Measurements from ENCODE around the gene LCE2D.
A peak's percentile ranks its signal among the peaks of the same experiment; 100 is the strongest.

LCE2D gene

GRCh38 chr1:152640351-152640750 lies 22.8 kb upstream of the LCE2D start:
- TF ChIP-seq CTCF (IDR thresholded peaks at IDR 0.05; ENCODE audit: low read depth, low read length): no peak
- H3K4me3 ChIP-seq (ENCODE audit: low read depth, low read length): no peak overlapping the region

GRCh38 chr1:152643945-152644344 lies 19.2 kb upstream of the LCE2D start:
- no peak overlapping the region for H3K4me3 ChIP-seq (ENCODE audit: low read depth, low read length)
- no peak for TF ChIP-seq CTCF (IDR thresholded peaks at IDR 0.05; ENCODE audit: low read depth, low read length)

GRCh38 chr1:152645146-152645545 lies 18.0 kb upstream of the LCE2D start:
- no peak for TF ChIP-seq CTCF (IDR thresholded peaks at IDR 0.05; ENCODE audit: low read depth, low read length)
- H3K4me3 ChIP-seq (ENCODE audit: low read depth, low read length): no peak overlapping the region

GRCh38 chr1:152646656-152647055 lies 16.5 kb upstream of the LCE2D start:
- no peak for TF ChIP-seq CTCF (IDR thresholded peaks at IDR 0.05; ENCODE audit: low read depth, low read length)
- no peak overlapping the region for H3K4me3 ChIP-seq (ENCODE audit: low read depth, low read length)

GRCh38 chr1:152654110-152654509 lies 9.1 kb upstream of the LCE2D start:
- peak; percentile 18; the same call in 1 of the 2 replicates for TF ChIP-seq CTCF (IDR thresholded peaks at IDR 0.05; ENCODE audit: low read depth, low read length)

GRCh38 chr1:152656459-152656858 lies 6.7 kb upstream of the LCE2D start:
- no peak overlapping the region for H3K4me3 ChIP-seq (ENCODE audit: low read depth, low read length)
- TF ChIP-seq CTCF (IDR thresholded peaks at IDR 0.05; ENCODE audit: low read depth, low read length): no peak

More at GRCh38 chr1:152654110-152654509, 9.1 kb upstream of the LCE2D start:
- H3K4me3 ChIP-seq (ENCODE audit: low read depth, low read length): no peak overlapping the region

- no peak for TF ChIP-seq CTCF (IDR thresholded peaks at IDR 0.05; ENCODE audit: low read depth, low read length)
Observed at GRCh38 chr1:152657677-152658076, 5.5 kb upstream of the LCE2D start.

More at GRCh38 chr1:152657677-152658076, 5.5 kb upstream of the LCE2D start:
- no peak overlapping the region for H3K4me3 ChIP-seq (ENCODE audit: low read depth, low read length)

Measured in WI38 (cell line).